Measurements from ENCODE around the gene RBP5. TPM values are rescaled to one million over a fixed set of nuclear protein-coding genes. Genes with fewer than 3 reads are reported as not detected.

RBP5 gene
- total and polyA plus RNA-seq, 8 donors: 1.2 to 26.5 (median 20.2) TPM

GRCh38 chr12:7150841-7151240 lies 22.2 kb upstream of the RBP5 start:
- ATAC-seq: no peak
- Histone ChIP-seq H3K36me3 (peaks cover 0 to 50% of the 10 kb centered on the region in 2 donors), H3K27ac (no peak overlapping the region)

GRCh38 chr12:7150356-7150755 lies 21.7 kb upstream of the RBP5 start:
- intact Hi-C loops (cut with DNase I): no loop called here
- Histone ChIP-seq H3K4me1 (peaks cover 0 to 9% of the 10 kb centered on the region in 2 donors), H3K4me3 (no peak overlapping the region), H3K9me3 (no peaks in the 10 kb centered on the region), H3K27me3 (no peaks in the 10 kb centered on the region), H3K27ac (no peak overlapping the region), H3K36me3 (peaks cover 0 to 52% of the 10 kb centered on the region in 2 donors)
- TF ChIP-seq CTCF (IDR thresholded peaks at IDR 0.05): no peak
- no peak for ATAC-seq
- no peak for DNase-seq

More at GRCh38 chr12:7150841-7151240, 22.2 kb upstream of the RBP5 start:
- intact Hi-C loops (cut with DNase I): no loop called here
- peaks cover 0 to 9% of the 10 kb centered on the region in 2 donors for H3K4me1 ChIP-seq
- no peaks in the 10 kb centered on the region for H3K9me3 ChIP-seq
- DNase-seq: no peak
- no peak overlapping the region for H3K4me3 ChIP-seq
- no peaks in the 10 kb centered on the region for H3K27me3 ChIP-seq
- no peak for TF ChIP-seq CTCF (IDR thresholded peaks at IDR 0.05)

DNA sequence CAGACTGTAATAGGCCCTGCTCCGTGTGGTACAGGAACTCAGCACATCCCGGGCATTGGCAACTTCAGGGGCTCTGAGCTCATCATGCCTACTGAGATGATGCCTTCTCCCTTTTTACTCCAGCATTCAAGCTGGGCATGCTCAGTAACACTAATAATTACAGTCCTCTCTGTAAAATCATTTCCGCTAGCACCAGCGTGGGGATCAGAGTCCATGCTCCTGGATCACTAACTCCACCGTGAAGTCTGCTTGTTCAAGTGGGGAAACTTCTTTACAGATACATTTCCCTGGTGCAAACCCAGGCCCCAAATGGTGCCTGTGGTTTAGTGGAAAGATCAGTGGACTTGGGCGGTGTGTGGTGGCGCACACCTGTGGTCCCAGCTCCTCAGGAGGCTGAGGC lies 18.2 kb upstream of the RBP5 start:
- no peak for DNase-seq
- H3K9me3 ChIP-seq: no peaks in the 10 kb centered on the region

DNA sequence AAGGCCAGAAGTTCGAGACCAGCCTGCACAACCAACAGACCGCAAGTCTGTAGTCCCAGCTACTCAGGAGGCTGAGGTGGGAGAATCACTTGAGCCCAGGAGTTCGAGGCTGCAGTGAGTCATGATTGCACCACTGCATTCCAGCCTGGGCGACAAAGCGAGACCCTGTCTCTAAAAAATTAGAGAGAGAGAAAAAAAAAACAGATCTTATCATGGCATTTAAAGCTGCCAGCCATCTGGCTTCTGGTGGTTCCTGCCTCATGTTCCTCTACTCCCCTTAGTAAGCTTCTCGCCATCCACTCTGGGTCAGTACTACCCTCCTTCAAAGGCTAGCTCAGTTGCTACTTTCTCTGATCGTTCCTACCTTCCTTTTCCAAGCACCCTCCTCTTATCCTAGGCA lies 17.5 kb upstream of the RBP5 start:
- TF ChIP-seq CTCF (IDR thresholded peaks at IDR 0.05): no peak
- ATAC-seq (no peak), DNase-seq (no peak)
- Histone ChIP-seq H3K27me3 (no peaks in the 10 kb centered on the region), H3K36me3 (peaks cover 0 to 48% of the 10 kb centered on the region in 2 donors), H3K4me3 (no peak overlapping the region), H3K27ac (no peak overlapping the region), H3K9me3 (no peaks in the 10 kb centered on the region), H3K4me1 (peaks cover 4 to 5% of the 10 kb centered on the region in 2 donors)
- intact Hi-C loops (cut with DNase I): no loop called here

More for the DNA sequence above, 18.2 kb upstream of the RBP5 start:
- ATAC-seq: no peak
- intact Hi-C loops (cut with DNase I): no loop called here
- H3K4me3 ChIP-seq: no peak overlapping the region
- H3K4me1 ChIP-seq: peaks cover 4 to 5% of the 10 kb centered on the region in 2 donors
- H3K27ac ChIP-seq: no peak overlapping the region
- peaks cover 0 to 52% of the 10 kb centered on the region in 2 donors for H3K36me3 ChIP-seq
- TF ChIP-seq CTCF (IDR thresholded peaks at IDR 0.05): no peak
- no peaks in the 10 kb centered on the region for H3K27me3 ChIP-seq

DNA sequence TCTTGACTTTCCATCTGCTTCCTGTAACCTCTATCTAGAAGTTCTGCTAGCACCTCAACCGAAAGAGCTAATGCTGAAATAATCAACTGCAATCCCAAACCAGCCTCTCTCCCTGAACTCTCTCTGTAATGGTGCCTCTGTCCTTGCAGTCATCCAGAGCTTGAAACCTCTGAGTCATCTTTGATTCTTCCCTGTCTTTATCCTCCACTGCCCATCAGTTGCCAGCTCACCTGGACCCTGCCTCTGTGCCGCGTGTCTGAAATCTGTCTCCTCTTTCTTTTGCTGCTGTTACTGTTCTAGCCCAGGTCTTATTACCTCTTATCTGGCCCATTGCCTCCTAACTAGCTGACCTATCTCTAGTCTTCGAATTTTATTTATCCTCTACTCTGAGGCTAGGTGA lies 17.0 kb upstream of the RBP5 start:
- peaks cover 4% of the 10 kb centered on the region in 2 donors for H3K4me1 ChIP-seq
- TF ChIP-seq CTCF (IDR thresholded peaks at IDR 0.05): no peak
- H3K36me3 ChIP-seq: peaks cover 0 to 48% of the 10 kb centered on the region in 2 donors
- H3K27me3 ChIP-seq: no peaks in the 10 kb centered on the region
- DNase-seq: no peak
- H3K27ac ChIP-seq: no peak overlapping the region
- intact Hi-C loops (cut with DNase I): no loop called here
- no peaks in the 10 kb centered on the region for H3K9me3 ChIP-seq
- no peak overlapping the region for H3K4me3 ChIP-seq
- ATAC-seq: no peak

Measured in left lung (tissue), 10 donors.